HG03159 (cell line): Measurements from ENCODE around the gene MAPKBP1.

ENCODE experiments used
- ATAC-seq: cut with Tn5 transposase; IDR thresholded peaks from one replicate; pipeline ENCODE4 v1.9.1; 2021; ENCODE audit warnings: mild to moderate bottlenecking, moderate library complexity; ENCODE audit not compliant: unreplicated experiment

The MAPKBP1 gene

DNA sequence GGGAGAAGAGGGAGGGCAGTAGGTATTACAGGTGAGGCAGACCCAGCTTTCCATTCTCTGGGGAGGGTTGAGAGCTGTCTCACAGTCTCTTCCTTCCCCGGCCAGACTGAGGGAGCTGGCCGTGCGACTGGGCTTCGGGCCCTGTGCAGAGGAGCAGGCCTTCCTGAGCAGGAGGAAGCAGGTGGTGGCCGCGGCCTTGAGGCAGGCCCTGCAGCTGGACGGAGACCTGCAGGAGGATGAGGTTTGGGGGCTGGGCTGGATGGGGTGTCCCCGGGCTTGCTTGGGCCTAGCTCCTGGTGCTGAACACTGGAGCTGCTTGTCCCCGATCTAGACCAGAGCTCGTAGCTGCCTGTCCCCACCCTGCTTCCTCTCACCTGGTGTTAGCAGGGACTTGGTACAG is 69.3 kb downstream of the MAPKBP1 start:
- ATAC-seq: no peak

DNA sequence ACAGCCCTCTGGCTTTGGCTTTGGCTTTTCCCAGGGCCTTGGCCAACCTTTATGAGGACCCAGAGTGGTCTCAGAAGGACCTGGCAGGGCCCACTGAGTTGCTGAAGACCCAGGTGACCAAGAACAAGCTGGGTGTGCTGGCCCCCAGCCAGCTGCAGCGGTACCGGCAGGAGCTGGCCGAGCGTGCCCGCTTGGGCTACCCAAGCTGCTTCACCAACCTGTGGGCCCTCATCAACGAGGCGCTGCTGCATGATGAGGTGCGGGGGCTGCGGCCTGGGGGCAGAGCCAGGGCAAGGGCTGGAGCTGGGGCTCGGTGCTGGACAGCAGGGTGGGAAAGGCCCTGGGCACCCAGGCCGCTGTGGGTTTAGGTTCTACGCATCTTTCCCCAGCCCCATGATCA is 70.5 kb downstream of the MAPKBP1 start:
- no peak for ATAC-seq

DNA sequence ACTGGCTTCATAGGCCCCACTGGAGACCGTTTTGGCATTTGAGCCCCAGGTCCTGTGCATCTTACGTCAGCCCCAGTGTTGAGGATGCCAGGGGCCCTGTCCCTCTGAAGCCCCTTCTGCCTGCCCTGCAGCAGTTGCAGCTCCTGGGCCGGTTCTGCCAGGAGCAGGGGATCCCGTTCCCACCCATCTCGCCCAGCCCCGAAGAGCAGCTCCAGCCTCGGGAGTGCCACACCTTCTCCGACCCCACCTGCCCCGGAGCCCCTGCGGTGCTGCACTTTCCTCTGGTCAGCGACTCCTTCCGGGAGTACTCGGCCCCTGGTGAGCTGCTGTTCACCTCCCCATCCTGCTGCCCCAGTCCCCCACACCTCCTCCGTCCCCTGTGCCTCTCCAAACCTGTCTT is 72.9 kb downstream of the MAPKBP1 start:
- no peak for ATAC-seq

DNA sequence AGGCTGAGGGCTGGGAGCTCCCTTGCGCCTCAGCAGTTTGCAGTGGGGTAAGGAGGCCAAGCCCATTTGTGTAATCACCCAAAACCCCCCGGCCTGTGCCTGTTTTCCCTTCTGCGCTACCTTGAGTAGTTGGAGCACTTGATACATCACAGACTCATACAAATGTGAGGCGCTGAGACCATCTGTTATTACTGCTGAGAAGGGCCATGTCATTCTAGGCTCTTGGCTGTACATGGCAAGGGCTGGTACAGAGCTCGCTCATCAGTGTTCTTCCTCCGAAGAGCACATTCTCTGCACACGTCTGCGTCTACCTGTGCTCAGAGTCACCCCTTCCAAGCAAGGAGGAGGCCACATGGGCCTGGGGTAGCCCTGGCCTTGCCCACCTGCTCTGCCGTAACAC is 73.7 kb downstream of the MAPKBP1 start:
- no peak for ATAC-seq

DNA sequence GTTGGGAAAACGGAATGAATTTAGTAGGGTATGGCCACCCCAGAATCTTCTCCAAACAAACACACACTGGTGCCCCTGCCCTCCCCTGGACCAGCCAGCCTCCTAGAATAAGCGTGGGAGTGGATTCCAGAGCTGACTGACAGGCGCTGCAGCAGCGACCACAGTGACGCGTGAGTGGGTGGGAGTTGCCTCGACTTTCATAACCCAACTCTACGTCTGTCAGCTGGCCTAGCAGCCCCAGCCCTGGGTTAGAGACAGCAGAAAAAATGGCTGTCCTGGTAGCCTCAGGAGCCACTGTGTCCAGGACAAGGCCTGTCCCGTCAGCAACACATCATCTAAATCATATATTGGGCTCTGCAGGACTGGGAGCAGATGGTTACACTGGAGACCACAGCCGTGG is 74.3 kb downstream of the MAPKBP1 start:
- ATAC-seq: no peak

DNA sequence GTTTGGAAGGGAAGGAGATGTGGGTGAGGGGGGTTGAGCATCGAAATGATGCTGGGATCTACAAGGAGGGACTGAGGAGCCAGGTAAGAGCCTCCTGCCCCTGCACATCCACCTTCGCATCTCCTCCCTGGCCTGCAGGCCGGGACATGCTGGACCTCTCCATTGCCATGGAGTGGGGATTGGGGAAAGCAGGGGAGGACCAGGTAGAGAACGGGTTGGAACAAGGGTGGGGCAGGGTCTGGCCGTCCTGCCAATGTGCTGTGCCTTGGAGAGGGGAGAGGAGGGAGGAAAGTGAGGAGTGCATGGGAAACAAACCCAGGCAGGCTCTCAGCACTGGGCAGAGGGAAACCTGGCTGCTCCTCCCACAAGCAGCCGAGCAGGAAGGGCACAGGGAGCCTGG is 74.9 kb downstream of the MAPKBP1 start:
- no peak for ATAC-seq

DNA sequence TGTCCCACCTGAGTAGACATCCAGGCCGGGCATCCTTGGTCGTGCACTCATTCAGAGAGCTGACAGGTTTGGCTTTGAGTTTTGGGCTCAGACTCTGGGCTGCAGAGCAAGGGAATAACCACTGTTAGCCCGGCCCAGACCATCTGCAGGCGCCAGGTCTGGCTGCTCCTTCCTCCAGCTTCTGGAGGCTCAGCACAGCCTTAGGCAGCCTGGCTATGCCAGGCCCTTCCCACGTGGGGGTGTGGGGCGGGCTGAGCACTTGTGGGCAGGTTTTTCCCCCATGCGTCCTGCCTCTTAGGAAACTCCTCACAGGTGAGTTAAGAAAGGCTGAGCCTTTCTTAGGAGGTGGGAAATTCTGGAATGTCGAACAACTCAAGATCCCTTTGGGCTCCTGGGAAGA is 75.6 kb downstream of the MAPKBP1 start:
- no peak for ATAC-seq

DNA sequence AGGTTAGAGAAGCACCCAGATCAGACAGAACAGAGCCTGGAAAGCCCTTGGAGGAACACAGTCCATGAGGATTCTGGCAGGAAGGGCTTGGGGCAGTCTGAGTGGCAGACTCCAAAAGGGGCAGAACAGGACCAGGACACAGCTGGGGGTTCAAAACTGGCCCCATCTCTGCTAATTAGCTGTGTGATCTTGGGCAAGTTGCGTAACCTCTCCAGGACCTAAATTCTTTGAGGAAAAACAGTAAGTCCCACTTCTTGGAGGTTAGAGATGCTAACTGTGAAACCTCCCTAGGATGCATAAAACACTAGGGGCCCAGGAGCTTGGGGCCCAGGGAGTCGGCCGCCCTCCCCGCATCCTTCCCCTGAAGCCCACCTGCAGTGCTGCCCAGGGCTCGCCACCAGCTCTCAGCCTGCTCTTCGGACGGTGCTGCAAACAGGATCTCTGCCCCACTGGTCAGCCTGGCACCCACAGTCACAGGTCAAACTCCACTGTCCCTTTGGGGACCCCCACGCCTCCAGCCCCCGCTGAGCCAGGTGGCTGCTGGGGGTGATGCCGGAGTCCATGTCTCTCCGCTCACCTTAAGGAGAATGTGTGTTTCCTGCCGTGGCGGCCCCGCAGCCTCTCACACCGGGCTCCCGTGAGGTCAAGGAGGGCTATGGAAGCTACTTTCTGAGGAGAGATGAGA is 76.3 kb downstream of the MAPKBP1 start:
- no peak for ATAC-seq

DNA sequence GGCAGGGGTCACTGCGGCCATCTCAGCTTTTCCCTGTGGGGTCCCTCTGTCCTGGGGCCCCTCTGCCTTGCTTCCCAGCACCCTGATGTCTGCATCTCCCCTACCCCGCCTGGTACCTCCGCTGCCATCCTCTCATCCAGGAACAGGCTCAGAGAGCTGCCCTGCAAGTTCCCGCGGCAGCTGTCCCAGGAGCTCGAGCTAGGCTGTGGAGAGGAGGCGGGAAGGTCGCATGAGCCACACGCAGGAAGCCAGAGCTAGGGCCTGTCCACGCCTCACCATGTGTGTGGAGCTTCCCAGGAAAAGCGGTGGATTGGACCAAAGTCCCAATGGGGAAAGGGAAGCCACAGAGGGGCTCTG is 76.9 kb downstream of the MAPKBP1 start:
- no peak for ATAC-seq

DNA sequence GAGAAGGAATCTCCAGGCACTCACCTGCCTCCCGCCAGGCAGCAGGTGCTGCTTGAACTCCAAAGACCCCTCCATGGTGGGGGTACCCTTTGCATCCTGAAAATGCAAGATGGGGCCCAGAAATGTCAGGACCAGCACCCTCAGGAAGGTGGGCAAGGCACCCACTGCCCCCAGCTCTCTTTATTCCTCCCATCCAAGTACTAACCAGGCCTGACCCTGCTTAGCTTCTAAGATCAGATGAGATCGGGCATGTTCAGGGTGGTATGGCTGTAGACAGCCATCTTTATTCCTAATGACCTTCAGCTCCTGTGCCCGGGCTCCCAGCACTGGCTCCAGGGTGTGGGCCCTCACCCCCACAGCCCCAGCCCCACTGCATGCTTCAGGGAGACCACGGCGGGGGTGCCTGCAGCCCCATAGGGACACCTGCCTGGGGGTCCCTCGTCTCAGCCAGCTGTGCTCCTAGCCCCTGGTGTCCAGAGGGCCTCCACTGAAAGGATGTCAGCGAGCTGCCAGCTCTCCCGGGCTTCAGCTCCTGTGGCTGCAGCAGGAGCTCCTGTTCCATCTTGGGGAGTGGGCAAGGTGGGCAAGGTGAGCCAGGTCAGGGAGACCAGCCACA is 77.6 kb downstream of the MAPKBP1 start:
- ATAC-seq: no peak

DNA sequence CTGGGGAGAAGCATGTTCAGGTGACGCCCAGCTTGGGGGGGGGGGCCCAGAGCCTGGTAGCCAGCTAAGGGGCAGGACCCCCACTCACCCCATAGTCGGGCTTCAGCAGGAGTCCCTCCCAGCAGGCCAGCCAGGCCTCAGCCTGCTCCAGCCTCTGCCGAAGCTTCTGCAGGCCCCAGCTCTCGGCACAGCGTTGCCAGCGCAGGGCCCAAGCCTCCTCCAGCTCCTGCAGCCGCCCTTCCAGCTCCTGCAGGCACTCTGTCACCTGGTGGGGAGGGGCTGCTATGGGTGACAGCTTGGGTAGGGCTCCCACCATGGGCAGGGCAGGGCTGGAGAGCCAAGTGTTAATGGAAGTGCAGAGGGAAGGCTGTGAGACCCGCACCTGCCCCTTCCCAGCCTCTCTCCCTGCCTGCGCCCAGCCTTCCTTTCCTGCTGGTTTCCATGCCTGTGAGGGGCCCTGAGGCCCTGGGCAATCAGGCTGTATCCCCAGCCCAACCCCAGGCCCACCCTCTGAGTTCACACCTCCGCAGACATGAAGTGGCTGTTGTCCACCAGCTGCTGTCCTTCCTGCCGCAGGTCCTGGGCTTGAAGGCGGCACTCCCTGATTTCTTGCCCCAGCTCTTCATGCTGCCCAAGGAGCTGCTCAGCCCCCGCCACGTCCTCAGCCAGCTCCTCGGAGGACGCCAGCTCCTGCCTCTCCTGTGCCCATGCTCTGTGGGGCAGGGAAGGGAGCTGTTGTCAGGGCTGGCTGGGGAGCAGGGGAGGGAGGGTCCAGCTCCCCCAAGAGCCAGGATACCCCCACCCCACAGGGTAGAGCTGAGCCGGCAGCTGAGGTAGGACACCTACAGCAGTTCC is 78.7 kb downstream of the MAPKBP1 start:
- no peak for ATAC-seq

DNA sequence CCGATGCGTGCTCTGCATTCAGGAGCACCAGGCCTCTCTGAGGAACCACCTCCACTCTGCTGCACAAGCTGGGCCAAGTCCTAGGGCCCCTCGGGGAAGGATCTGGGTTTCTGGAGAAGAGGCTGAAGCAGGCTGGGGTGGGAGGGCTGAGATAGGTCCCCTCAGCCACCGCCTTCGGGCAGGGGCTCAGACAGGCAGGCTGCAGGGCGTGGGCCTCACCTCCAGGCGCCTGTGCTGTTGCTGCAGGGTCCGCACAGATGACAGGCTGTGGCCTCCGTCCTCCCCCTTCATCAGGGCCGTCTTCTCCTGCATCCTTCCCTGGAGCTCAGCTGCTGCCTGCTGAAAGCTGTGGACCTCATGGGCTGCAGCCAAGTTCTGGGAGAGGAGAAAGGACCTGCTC is 79.5 kb downstream of the MAPKBP1 start:
- ATAC-seq: no peak

DNA sequence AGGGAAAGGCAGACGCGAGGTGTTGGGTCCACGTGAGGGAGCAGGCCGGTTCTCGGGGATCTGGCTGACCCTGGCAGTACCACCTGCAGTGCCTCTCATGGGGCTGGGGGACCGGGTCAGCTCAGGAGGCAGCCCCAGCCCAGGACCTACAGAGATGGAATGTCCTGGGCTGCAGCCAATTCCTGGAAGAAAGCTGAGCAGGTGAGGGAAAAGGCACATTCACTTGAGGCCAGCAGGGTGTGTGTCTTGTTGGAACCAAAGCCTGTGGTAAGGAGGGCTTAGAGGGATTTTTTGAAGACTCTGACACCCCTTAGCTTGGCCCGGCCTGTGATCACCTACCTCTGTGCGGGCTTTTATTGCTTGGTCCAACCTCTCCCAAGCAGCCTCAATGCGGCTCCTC is 80.2 kb downstream of the MAPKBP1 start:
- ATAC-seq: no peak

DNA sequence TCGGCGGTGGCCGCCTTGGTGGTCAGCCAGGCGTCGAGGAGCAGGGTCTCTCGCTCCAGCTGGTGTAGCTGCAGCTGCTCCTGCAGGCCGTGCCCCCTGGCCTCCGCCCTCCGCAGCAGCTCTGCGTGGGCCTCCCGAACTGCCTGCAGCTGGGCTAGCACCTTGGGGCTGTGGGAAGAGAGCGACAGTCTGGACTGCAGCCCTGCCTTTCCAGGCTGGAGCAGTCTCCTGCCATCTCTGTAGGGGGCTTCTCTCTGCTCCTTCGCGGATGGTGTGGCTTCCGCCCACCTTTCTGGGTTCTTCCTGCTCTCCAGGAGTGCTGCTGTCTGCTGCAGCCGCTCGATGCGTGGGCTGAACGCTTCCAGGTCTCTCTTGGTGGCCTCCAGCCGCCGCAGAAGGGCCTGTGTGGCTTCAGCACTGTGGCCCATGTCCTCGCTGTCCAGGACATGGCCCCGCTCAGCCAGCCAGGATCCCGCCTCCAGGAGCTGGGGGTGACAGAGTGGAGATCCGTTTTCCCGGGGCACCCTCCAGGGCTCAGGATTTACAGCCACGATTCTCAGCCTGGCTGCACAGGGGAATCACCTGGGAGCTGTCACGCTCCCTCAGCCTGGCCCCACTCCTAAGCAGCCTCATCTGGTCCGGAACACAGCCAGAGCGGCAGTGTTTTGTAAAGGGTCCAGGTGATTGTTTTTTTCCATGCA is 81.1 kb downstream of the MAPKBP1 start:
- ATAC-seq: no peak

DNA sequence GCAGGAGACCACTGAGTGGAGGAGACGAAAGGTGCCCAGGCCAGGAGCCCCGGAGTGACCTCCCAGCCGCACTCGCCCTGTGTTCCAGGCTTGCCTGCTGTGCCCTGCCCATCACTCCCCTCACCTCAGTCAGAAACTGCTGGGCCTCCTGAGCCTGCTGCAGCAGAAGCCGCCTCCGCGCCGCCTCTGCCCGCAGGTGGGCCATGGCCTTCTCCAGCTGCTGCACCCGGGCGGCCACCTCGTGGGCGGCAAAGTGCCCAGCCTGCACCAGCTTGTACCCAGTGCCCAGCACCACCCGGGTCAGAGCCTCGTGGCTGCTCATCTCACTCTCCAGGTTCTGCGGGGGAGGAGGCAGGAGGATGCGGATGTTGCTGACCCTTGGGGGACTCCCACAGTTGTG is 82.0 kb downstream of the MAPKBP1 start:
- no peak for ATAC-seq

DNA sequence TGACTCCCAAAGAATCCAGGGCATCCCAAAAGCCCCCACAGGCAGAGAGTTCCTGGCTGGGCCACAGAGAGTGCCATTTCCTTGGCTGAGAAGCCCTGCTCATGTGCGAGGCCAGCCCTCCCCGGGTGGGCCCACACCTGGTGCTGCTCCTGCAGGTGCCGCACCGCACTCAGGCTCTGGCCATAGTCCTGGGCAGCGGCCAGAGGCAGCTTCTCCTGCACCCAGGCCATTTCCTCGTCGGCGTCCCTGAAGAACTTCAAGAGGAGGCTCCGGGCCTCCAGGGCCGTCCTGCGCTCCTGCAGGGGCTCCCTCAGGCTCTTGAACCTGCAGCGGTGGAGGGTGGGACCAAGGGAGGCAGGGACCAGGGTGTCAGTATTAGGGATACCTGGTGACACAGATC is 82.4 kb downstream of the MAPKBP1 start:
- no peak for ATAC-seq

DNA sequence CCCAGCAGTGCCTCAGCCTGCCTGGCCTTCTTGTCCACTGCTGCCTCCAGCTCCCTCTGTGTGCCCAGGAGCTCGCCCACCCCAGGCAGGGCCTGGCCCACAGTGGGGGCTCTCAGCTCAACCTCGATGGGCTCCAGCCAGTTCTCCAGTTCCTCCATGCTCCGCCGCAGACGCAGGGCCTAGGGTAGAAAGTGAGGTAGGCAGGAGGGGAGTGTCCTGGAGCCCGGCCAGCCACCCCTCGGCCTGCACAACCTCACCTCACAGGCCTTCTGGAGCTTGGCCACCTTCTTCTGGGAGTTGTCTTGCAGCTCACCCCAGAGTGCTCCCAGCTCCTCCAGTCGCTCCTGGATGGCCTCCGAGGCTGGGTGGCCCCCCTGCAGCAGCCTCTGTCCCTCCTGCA is 83.0 kb downstream of the MAPKBP1 start:
- no peak for ATAC-seq

DNA sequence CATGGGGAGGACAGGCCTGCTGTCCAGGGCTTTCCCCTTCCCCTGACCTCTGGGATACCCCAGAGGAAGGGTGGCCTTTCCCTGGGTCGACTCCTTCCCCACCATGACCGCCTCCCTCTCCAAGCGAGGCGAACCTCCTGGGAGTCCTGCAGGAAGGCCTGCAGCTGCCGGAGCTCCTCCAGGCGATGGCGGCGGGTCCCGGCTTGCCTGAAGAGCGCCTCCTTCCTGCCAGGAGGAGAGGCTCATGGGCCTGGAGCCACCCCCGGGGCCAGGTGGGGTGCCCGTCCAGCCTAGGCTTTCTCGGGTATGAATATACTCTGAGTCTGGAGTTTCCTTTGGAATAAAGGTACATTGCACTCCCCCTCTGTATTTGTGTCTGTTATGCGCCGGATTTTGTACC is 84.5 kb downstream of the MAPKBP1 start:
- ATAC-seq: no peak

DNA sequence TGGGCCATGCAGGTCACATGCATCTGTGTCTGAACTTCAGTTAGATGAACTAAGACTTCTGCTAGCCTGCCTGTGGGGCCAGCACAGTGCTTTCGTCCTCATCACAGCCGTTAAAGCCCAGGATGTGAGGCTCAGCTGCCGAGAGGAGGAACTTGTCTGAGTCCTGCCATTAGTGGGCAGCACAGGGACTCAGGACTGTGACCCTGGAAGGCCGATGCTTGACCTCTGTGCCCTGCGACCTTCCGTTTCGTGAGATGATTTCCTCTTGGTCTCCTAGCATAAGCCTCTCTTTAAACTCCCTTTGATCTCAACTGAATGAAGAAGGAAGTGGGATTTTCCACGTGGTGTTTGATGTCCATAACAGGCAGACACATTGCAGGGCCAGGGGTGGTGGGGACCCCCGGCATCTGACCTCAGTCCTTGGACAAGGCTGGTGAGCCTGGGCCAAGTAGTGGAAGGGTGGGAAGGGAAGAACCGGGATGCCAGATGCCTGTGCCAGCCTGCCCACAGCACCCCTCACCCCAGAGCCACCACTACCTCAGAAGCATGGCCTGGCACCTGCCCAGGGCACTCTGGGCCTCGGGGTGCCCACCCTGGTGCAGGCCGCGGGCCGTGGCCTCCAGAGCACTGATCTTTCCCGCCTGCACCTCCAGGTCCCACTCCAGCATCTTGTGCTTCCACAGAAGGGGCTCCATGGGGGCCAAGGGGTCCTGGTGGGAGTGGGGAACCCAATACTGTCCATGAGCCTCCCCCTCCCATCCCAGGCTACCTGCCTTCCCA is 86.0 kb downstream of the MAPKBP1 start:
- no peak for ATAC-seq

DNA sequence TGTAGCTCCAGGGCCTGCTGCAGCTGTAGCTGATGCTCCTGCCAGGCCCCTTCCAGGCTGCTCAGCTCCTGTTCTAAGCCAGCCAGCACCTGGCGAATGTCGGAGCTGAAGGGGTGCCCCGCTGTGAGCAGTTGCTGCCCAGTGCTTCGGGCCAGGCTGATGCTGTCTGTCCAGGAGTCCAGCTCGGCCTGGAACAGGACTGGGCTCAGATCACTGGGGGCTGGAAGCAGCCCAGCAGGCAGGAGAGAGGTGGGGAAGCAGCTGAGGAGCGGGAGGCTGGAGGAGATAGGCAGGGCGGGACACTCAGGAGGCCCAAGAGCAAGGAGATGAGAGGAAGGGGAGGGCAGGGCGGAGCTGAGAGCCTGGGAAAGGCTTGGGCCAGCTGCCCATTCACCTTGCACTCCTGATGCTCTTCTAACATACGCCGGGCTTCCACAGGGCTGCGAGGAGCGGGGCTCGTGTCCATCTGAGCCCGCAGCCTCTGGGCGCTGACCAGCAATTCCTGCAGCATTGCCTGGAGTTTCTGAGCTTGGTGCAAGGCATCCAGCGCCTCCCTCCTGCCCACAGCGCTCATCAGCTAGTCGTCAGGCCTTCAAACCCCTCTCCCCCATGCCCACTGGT is 87.6 kb downstream of the MAPKBP1 start:
- ATAC-seq: no peak
